Activated CD8-positive, alpha-beta memory T cell treated with anti-CD3 and anti-CD28 coated beads, Interleukin-2, amount 50 U/mL, for 4 hours (primary cell): ENCODE measurements around the gene TFEC.

Experiments
- DNase-seq: peaks from one replicate; pipeline ENCODE4 v3.0.0-alpha.2; 2020

The TFEC gene

DNA sequence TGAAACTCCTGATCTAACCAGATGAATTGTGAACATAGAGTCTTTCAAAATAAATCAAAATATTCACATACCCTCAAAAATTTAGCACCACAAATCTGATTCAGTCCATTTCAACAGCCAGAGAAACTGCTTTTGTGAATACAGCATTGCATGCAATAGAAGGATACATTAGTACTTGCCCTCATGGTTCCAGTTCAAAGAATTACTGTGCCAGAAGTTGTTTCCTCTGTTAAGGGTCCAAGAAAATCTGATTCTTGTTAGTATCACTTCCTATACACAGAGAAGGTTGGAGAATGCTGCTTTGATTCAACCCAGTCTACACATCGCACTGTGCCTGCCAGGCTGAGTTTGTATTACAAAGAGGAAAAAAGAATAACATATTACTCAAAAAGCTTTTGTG lies 115.6 kb downstream of the TFEC start:
- no peak for DNase-seq

DNA sequence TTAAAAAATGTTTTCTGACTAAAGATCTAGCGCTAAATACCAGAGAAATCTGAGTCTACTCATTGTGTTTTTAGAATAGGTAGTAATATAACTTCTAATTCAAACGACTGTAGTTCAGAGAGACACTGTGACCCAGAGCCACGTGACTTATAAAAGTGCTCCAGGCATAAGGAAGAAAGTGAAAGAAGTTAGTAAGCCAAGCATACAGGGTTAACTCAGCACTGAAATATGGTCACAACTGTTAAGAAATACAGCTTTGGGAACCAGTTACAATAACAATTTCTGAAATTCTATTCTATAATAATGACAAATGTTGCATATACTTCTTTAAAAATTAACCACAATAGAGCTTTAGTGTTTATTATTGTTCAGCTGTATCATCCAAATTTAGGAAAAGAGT lies 119.1 kb downstream of the TFEC start:
- DNase-seq: no peak

GRCh38 chr7:115910541-115911164 lies 119.9 kb downstream of the TFEC start:
- no peak for DNase-seq

DNA sequence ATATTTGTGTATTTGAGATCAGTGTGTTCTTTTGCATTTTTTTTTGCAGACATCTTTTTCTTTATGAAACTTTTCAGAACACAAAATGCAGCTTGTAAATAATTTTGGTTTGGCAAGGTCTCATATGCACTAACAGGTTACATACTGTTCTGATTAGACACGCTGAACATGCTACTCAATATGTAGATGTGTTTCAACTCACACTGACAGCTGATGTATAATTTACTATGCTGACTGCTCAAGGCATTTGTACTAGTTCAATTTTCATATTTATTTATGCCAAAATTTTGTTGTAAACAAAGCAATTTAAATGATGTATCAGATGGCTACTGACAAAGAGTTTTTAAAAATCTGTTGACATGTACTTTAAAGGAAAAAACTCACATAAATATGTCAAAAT lies 123.8 kb downstream of the TFEC start:
- no peak for DNase-seq

DNA sequence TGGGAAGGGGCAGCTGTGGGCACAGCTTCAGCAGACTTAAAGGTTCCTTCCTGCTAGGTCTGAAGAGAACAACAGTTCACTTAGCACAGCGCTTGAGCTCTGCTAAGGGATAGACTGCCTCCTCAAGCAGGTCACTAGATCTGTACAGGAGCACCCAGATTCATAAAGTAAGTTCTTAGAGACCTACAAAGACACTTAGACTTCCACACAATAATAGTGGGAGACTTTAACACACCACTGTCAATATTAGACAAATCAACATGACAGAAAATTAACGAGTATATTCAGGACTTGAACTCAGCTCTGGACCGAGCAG lies 140.9 kb downstream of the TFEC start:
- DNase-seq: no peak

DNA sequence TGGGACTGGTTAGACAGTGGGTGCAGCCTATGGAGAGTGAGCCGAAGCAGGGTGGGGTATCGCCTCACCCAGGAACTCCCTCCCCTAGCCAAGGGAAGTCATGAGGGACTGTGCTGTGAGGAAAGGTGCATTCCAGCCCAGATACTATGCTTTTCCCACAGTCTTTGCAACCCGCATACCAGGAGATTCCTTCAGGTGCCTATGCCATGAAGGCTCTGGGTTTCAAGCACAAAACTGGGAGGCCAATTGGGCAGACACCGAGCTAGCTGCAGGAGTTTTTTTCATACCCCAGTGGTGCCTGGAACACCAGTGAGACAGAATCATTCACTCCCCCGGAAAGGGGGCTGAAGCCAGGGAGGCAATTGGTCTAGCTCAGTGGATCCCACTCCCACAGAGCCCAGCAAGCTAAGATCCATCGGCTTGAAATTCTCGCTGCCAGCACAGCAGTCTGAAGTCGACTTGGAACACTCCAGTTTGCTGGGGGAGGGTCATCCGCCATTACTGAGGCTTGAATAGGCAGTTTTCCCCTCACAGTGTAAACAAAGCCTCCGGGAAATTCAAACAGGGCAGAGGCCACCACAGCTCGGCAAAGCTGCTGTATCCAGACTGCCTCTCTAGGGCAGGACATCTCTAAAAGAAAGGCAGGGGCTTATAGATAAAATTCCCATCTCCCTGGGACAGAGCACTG lies 141.4 kb downstream of the TFEC start:
- DNase-seq: no peak

GRCh38 chr7:115885550-115885949 lies 145.0 kb downstream of the TFEC start:
- no peak for DNase-seq
